HG02840 (cell line): ENCODE data around the gene FAM221A.
"Not testable (repeated sequence)": the region's sequence is repeated elsewhere in the genome, so short reads cannot be mapped to it uniquely, and the experiment has no call there.

Source experiments
- ATAC-seq: cut with Tn5 transposase; IDR thresholded peaks from one replicate; pipeline ENCODE4 v1.9.1; 2021; ENCODE audit warnings: mild to moderate bottlenecking, moderate library complexity, moderate number of reproducible peaks; ENCODE audit not compliant: unreplicated experiment, low FRiP score

FAM221A gene

DNA sequence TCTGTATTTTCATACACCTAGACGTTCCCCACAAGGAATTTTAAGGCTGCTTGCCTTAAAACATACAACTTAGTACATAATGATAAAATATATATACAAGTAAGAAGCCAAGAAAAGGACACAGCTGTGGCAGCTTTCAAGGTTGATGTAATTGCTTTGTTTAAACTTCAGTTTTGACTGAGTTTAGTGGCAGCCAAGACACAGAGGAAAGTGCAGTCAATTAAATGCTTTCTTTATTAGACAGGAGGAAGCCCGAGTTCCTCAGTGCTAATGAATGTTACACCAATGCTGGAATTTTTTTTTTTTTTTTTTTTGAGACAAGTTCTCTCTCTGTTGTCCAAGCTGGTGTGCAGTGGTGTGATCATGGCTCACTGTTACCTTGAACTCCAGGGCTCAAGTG, 18.8 kb downstream of the FAM221A start:
- no peak for ATAC-seq

DNA sequence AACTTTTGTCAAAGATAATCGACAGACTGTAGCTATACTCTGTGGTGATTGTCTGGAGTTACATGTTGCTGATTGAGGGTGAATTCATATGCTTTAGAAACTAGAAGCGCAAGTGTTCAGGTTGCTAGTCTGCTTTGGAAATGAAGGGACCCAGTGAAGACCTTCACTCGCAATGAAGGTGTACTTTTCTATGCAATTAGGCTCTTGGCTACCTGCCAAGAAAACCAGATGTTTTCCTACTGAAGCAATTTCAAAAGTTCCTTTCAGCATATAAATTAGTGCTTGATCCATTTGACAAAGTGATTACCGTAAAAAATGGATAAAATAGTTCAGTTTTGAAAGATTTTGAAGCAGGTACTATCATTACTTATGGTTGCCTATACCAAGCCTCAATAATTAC, 20.0 kb downstream of the FAM221A start:
- ATAC-seq: no peak

DNA sequence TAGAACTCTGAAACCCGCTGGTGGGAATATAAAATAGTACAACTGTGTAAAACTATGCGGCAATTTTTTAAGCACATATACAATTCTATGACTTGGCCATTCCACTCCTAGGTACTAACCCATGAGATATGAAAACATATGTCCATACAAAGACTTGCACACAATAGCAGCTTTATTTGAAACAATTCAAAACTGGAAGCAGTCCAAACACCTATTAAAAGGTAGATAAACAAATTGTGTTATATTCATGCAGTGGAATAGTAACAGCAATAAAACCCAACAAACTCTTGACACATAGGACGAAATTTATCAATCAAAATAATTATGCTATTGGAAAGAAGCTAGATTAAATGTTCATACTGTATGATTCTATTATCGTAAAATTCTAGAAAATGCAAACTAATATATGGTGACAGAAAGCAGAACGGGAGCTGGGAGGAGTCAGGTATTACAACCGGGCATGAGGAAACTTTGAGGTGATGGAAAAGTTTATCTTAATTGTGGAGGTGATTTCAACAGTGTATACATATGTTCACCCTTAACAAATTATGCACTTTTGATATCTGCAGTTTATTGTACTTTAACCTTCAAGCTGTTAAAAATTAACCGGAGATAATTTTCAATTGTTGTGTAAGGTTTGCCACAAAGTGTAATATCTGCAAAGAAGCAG, 29.2 kb downstream of the FAM221A start:
- ATAC-seq: no peak

DNA sequence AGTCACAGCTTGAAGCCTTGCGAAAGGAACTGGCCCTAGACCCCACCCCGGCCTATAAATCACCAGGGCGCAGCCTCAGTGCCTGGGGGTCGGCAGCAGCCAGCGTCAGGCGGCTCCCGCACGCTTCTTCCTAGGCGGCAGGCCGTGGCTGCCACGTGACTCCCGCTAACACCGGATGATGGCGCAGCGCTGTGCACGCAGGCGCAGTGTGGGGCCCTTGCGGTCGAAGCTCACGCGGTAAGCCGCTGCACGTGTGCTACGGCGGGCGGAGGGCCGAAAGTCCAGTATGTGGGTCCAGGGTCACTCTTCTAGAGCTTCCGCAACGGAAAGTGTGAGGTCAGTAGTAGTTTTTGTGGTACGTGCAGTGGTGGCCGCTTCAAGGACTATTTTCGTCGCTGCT, 30.0 kb downstream of the FAM221A start, which contains the start of gene STK31:
TSS of gene STK31 (plus strand) at position 220 of the 400 bp plus-strand sequence. CDS start at position 287, 67 bp downstream.
- ATAC-seq: no peak

DNA sequence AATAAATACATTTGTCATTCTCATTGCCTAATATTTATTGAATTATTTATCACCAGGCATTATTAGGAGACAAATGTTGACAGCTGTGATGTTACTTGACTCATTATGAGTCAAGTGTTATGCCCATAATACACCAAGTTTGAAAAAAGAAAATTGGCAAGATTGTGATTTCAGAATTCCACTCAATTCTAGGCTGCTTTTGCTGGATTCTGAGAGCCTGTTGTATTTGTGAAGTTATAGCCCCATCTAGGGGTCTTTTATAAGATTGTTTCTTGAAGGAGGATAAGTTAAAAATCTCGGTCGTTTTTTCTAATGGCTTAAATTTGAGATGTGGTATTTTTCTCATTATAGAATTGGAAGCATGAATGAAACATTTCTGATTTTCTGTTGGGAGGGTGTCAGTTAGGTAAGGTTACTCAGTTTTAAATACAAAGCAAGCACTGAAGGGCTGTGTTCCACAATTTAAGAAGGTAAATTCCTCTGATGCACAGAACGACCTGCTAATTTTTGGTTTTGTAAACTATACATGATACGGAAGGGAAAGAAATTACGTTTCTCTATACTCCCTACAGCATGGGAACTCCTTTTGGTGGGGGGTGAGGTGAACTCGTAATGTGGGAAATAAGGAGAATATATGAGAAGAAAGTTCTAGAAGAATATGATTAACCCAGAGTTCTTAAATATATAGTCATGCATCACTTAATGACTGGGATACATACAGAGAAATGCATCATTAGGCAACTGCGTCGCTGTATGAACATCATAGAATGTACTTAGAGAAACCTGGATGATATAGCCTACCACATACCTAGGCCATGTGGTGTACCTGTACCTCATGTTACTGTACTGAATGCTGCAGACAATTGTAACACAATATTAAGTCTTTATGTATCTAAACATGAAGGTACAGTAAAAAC, 32.6 kb downstream of the FAM221A start:
- ATAC-seq: no peak

DNA sequence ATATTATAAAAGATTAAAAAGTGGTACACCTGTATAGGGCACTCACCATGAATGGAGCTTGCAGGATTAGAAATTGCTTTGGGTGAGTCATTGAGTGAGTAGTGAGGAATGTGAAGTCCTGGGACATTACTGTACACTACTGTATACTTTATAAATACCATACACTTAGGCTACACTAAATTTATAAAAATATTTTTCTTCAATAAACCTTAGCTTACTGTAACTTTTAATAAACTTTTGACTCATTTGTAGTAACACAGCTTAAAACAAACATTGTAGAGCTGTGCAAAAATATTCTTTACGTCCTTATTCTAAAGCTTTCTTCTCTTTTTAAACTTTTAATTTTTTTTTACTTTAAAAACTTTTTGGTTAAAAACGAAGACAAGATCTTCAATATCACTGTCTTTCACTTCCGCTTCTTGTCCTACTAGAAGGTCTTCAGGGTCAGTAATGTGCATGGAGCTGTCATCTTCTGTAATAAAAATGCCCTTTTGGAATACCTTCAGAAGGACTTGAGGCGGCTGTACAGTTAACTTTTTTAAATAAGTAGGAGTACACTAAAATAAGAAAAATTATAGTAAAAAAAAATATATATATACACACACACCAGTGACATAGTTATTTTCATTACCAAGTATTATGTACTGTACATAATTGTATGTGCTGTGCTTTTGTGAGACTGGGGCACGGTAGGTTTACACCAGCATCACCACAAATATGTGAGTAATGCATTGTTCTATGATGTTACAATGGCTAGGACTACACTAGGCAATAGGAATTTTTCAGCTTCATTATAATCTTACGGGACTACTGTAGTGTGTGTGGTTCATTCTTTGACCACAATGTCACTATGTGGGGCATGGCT, 33.5 kb downstream of the FAM221A start:
- ATAC-seq: no peak

DNA sequence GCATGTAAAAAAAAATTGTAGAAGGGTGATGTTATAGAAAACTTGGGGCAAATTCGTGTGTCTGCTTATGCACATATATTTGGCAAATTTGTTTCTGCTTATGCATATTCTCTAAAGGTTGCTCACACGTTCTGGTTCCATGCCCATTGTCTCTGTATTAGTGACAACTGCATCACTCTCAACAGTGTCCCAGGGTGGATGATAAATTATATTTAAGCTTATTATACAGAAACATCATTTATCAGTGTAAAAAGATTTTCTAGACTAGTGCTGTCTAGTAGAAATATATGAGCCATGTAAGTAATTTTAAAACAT, 34.1 kb downstream of the FAM221A start:
- ATAC-seq: no peak

DNA sequence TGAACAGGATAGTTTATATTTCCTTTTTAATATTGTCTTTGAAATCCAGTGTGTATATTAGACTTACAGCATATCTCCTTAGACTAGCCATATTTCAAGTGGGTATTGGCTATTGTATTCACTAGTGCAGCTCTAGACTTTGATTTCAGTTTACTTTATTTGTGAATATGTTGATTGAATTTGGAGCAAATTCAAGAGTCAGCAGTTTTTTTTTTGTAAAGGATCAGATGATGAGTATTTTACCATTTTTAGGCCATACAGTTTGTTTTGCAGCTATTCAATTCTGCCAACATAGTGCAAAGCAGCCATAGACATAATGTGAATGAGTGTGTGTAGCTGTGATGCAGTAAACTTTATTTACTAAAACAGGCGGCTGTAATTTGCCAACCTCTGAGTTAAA, 34.6 kb downstream of the FAM221A start:
- ATAC-seq: no peak

DNA sequence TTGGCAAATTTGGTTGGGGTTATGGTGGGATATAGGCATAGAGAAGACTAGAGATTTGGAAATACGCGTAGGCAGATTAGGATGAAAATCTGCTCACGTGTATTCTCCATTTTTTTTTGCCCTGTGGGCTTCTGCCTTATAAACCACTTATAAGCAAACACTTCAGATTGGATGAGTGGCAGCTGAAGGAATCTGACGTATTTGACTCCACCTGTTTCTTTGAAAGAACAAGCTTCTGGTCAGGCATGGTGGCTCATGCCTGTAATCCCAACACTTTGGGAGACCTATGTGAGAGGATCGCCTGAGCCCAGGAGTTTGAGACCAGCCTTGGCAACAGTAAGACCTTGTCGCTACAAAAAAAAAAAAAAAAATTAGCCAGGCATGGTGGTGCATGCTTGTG, 35.1 kb downstream of the FAM221A start:
- no peak for ATAC-seq

DNA sequence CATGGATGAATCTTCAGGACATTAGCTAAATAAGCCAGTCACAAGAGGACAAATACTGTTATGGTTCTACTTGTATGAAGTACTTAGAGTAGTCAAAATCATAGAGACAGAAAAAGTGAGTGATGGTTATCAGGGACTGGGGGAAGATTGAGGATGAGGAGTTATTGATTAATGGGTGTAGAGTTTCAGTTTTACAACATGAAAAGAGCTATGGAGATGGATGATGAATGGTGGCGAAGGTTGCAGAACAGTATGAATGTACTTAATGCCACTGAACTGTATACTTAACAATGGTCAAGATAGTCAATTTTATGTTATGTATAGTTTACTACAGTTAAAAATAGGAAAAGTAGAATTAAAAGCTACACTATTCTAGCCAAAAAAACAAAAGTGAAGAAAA, 37.8 kb downstream of the FAM221A start:
- ATAC-seq: no peak

DNA sequence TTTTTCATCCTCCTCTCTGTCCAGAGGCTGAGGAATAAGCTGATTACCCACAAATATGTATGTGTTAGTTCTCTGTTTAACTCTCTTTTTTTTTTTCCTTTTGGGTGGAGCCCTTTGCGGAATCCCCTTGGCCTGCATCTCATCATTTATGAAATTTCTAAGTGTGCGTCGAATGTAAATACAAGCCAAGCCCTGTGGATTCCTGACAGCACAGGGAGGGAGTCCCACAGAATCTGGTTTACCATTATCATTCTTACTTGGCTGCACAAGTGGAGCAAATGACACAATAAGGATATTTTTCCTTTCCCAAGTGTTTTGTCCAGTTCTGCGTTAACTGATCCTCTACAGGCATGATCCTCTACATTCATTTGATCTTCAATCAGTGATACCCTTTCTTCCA, 41.5 kb downstream of the FAM221A start:
- no peak for ATAC-seq

DNA sequence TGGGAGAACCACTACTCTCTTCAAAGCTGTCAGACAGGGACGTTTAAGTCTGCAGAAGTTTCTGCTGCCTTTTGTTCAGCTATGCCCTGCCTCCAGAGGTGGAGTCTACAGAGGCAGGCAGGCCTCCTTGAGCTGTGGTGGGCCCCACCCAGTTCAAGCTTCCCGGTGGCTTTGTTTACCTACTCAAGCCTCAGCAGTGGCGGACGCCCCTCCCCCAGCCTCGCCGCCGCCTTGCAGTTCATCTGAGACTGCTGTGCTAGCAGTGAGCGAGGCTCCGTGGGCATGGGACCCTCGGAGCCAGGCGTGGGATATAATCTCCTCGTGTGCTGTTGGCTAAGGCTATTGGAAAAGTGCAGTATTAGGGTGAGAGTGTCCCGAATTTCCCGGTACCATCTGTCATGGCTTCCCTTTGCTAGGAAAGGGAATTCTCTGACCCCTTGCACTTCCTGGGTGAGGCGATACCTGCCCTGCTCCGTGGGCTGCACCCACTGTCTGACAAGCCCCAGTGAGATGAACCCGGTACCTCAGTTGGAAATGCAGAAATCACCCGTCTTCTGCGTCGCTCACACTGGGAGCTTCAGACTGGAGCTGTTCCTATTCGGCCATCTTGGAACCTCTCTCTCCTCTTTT, 42.7 kb downstream of the FAM221A start:
- not testable (repeated sequence) for ATAC-seq

DNA sequence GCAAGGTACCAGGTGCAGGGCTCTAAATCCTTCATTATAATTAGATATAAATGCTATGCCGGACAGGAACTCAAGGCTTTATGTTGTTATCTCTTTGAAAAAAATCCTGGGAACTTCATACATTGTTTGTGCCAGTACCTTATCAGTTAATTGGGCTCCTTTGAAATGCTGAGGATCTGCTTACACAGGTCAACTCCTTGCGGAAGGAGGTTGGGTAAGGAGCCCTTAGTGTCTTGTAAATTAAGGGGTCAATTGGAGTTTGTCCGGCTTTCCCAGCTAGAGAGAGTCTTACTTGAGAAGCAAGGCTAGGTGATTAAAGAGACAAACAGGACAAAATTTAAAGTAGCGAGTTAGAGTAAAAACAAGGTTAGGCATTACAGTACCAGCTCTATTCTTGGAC, 44.1 kb downstream of the FAM221A start:
- not testable (repeated sequence) for ATAC-seq

DNA sequence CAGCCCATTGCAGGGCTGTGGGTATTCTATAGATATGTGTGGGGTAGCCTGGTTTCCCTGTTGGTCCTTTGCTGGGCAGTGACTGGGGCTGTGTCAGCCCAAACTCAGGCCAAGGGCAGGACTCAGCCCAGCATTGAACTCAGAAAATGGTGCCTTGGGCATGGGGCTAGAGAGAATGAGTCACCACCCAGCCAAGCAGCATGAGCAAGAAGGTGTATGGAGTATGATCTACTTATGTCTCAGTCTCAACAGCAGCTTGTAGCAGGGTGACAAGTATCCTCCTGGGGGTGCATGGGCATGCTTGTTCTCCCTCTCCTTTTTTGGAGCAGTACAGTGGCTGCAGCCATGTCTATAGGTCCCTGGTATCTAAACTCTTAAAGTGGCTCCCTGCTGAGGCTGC, 62.1 kb downstream of the FAM221A start:
- ATAC-seq: no peak

DNA sequence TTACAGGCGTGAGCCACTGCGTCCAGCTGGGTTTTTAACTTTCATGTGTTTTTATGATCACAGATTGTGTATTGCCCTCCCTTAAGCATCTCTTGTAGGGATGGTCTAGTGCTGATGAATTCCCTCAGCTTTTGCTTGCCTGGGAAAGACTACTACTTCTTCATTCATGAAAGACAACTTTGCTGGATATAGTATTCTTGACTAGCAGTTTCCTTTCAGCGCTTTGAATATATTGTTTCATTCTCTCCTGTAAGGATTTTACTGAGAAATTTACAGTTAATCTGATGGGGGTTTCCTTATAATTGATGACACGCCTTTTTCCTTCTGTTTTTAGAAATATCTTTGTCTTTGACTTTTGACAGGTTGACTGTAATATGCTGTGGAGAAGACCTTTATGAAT, 63.2 kb downstream of the FAM221A start:
- no peak for ATAC-seq

DNA sequence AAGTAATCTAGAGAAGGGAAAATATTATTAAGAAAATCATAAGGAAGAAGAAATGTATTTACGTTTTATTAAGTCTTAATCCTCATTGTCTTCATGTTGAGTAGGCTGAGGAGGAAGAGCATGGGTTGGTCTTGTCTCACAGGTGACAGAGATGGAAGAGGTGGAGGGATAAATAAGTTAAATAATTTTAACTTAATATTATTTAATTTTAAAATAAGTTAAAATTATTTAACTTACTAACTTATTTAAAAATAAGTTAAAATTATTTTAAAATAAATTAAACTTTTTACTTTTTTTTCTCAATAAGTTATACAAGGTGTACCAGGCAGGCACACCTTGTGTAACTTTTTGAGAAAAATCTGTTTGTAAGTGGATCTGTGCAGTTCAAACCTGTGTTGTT, 66.6 kb downstream of the FAM221A start:
- no peak for ATAC-seq

DNA sequence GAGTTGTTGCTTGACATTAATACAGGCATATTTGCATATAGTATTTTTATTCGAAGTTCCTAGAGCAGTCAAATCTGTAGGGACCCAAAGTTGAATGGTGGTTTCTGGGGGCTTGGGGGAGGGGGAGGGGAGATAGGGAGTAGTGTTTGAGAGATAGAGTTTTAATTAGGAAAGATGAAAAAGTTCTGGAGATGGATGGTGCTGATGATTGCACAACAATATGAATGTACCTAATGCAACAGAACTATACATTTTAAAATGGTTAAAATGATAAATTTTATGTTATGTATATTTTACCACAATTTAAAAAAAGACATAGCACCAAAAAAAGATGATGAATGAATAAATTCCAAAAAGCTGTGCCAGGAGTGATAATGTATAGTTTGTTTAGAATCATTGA, 71.9 kb downstream of the FAM221A start:
- ATAC-seq: no peak
